Ectodermal cell (in vitro differentiated cells): ENCODE measurements around the gene CHMP1B.

Experiments used
- H3K27ac ChIP-seq: 2 replicates; pipeline ENCODE4 v1.7.0; 2013; ENCODE audit warnings: mild to moderate bottlenecking, low read depth, low read length; ENCODE audit not compliant: insufficient read depth, poor library complexity, severe bottlenecking
- H3K27me3 ChIP-seq: 2 replicates; pipeline ENCODE4 v1.7.0; 2013; ENCODE audit warnings: mild to moderate bottlenecking, low read length; ENCODE audit not compliant: insufficient read depth, control insufficient read depth, poor library complexity, severe bottlenecking
- H3K36me3 ChIP-seq: one replicate; pipeline ENCODE4 v1.7.0; 2013; ENCODE audit warnings: low read length; ENCODE audit not compliant: control insufficient read depth, insufficient read depth
- H3K4me1 ChIP-seq: one replicate; pipeline ENCODE4 v1.7.0; 2013; ENCODE audit warnings: low read length; ENCODE audit not compliant: control insufficient read depth, insufficient read depth
- H3K4me3 ChIP-seq: 2 replicates; pipeline ENCODE4 v1.7.0; 2013; ENCODE audit warnings: low read depth, low read length, control low read depth; ENCODE audit not compliant: insufficient read depth
- H3K9me3 ChIP-seq: 2 replicates; pipeline ENCODE4 v1.7.0; 2013; ENCODE audit warnings: mild to moderate bottlenecking, low read length, moderate library complexity; ENCODE audit not compliant: control insufficient read depth
- WGBS, 2 experiments: methylation state at CpG; one replicate each; pipeline ENCODE4 v1.1.7; 2013; ENCODE audit warnings: missing lambda C conversion rate in 2 of 2; 5-methylcytosine and 5-hydroxymethylcytosine counted together

CHMP1B gene

DNA sequence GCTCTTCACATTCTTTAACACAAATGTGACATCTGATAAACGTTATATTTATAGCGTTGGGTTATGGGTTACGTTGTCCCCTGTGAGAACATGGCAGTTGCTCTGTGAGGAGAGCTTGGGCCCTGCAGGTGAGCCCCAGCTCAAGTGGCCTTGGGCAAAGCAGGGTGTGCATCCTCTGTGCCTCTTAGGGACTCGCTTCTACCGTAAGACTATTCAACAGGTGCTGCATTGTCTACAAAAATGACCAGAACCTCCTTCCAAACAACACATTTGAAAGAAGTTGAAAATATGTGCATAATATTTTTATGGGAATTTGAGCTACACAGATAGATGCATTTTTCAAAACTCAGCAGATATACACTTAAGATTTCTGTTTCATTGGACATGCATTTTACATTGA, 16.4 kb upstream of the CHMP1B start:
- Histone ChIP-seq H3K36me3 (no peaks in the 10 kb centered on the region), H3K9me3 (no peaks in the 10 kb centered on the region), H3K4me1 (no peaks in the 10 kb centered on the region), H3K27me3 (no peaks in the 10 kb centered on the region), H3K27ac (no peak overlapping the region), H3K4me3 (no peak overlapping the region)
- 95 to 99% methylated on average over 4 to 5 of the region's 5 CpGs for WGBS, 2 experiments

DNA sequence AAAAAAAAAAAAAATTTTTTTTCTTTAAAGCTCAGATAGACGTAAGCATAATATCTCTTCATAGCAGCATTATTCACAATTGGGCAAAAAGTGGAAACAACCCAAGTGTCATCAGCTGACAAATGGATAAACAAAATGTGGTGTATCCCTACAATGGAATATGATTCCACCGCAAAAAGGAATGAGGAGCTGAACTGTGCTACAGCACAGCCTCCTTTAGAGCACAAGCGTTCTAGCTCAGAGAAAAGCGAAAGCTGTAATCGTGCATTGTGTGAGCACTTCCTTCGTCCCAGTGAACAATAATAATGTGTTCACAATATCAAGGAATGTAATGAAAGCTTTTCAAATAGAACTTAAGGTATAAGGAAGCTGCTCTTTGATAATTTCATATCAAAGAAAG, 11.7 kb upstream of the CHMP1B start:
- Histone ChIP-seq H3K27me3 (no peaks in the 10 kb centered on the region), H3K9me3 (no peaks in the 10 kb centered on the region), H3K4me1 (peaks cover 6% of the 10 kb centered on the region), H3K4me3 (no peak overlapping the region), H3K36me3 (no peaks in the 10 kb centered on the region), H3K27ac (no peak overlapping the region)
- WGBS, 2 experiments: 94 to 99% methylated on average over 6 of the region's 6 CpGs

DNA sequence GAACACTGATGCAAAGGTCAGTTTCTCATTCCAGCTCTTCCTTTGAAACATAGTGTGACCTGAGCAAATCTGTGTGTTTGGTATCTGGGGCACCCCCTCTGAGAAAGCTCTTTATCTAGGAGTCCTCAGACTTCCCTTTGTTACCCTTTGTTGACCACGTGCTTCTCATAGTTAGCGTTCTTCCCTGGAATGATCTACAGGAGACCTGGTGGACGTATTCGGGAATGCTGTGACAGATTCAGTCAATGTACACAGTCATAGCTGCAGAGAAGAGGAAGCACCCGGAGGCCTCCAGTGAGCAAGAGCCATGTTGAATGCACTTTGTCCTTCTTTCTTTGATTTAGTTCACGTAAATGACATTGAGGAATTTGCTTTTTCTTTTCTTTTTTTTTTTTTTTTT, 10.7 kb upstream of the CHMP1B start:
- no peaks in the 10 kb centered on the region for H3K27me3 ChIP-seq
- peaks cover 6% of the 10 kb centered on the region for H3K4me1 ChIP-seq
- 64 to 69% methylated on average over 6 of the region's 6 CpGs for WGBS, 2 experiments
- H3K9me3 ChIP-seq: no peaks in the 10 kb centered on the region
- no peaks in the 10 kb centered on the region for H3K36me3 ChIP-seq
- no peak overlapping the region for H3K4me3 ChIP-seq
- H3K27ac ChIP-seq: no peak overlapping the region

DNA sequence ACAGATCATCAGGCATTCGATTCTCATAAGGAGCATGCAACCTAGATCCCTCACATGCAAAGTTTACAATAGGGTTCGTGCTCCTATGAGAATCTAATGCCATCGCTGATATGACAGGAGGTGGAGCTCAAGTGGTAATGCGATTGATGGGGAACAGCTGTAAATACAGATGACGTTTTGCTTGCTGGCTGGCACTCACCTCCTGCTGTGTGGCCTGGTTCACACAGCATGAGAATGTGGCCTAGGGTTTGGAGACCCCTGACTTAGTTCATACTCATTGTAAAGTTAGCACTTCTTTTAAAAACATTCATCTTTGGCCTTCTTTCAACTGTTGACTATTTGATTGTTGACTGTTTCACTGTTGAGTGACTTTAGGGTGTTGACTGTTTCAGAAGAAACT, 8.7 kb upstream of the CHMP1B start:
- WGBS, 2 experiments: 80 to 83% methylated on average over 5 of the region's 5 CpGs
- Histone ChIP-seq H3K4me3 (no peak overlapping the region), H3K36me3 (no peaks in the 10 kb centered on the region), H3K27me3 (no peaks in the 10 kb centered on the region), H3K4me1 (peaks cover 6% of the 10 kb centered on the region), H3K27ac (no peak overlapping the region), H3K9me3 (no peaks in the 10 kb centered on the region)

DNA sequence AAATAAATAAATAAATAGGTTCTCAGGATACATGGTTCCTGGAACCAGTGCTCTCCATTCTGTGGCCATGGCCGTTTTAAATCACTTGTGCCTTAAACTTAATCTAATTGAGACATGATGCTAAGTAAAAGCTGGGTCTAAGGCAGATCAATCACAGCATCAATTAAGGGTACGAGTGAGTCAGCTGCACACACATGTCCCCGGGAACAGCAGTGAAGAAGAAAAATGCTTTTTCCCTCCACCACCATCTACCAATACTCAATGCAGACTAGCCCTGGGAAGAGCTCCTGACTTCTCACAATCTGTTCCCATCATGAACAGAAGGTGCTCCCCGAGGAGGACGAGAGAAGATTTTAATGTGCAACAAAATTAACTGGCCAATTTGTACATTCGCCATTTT, 6.8 kb upstream of the CHMP1B start:
- H3K9me3 ChIP-seq: no peaks in the 10 kb centered on the region
- no peak overlapping the region for H3K27ac ChIP-seq
- no peak overlapping the region for H3K4me3 ChIP-seq
- H3K36me3 ChIP-seq: no peaks in the 10 kb centered on the region
- no peaks in the 10 kb centered on the region for H3K27me3 ChIP-seq
- H3K4me1 ChIP-seq: peaks cover 6% of the 10 kb centered on the region
- WGBS, 2 experiments: 98% methylated on average over 5 to 6 of the region's 6 CpGs

DNA sequence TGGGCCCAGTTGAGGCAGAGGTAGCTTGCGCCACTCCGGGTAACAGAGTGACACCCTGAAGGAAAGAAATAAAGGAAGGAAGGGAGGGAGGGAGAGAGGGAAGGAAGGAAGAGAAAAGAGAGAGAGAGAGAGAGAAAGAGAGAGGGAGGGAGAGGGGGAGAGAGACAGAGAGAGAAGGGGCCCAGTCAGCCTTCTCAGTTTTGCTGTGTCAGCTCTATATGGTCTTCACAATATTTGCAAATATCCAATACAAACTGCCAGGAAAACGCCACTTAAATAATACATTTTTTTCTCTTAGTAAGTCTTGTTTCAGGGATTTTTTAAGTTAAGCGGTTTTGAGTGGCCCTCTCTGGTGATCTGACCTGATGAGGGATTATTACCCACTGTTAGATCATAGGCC, 5.6 kb upstream of the CHMP1B start:
- Histone ChIP-seq H3K4me1 (peaks cover 3% of the 10 kb centered on the region), H3K27ac (no peak overlapping the region), H3K4me3 (no peak overlapping the region), H3K9me3 (no peaks in the 10 kb centered on the region), H3K36me3 (no peaks in the 10 kb centered on the region), H3K27me3 (no peaks in the 10 kb centered on the region)
- 87 to 95% methylated on average over 2 to 4 of the region's 4 CpGs for WGBS, 2 experiments

DNA sequence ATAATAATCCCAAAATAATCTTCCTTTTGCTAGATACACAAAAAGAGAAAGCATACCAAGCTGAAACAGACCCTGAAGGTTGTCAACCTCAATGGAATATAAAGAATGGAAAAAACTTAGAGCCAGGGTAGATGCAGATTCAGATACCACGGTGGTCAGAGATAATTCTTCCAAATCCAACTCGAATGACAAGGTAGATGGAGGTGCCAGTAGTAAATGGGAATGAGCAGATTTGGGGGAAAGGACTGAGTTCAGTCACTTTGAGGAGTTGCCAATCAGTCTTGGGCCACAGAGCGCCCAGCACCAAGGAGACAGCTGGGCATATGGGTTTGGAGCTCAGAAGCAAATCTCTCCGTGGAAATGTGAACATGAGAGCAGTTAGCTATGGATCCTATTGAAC, 3.4 kb upstream of the CHMP1B start:
- 94% methylated on average over 4 of the region's 4 CpGs for WGBS, 2 experiments
- H3K27ac ChIP-seq: no peak overlapping the region
- no peaks in the 10 kb centered on the region for H3K9me3 ChIP-seq
- H3K4me3 ChIP-seq: no peak overlapping the region
- H3K27me3 ChIP-seq: no peaks in the 10 kb centered on the region
- H3K4me1 ChIP-seq: no peaks in the 10 kb centered on the region
- H3K36me3 ChIP-seq: no peaks in the 10 kb centered on the region

DNA sequence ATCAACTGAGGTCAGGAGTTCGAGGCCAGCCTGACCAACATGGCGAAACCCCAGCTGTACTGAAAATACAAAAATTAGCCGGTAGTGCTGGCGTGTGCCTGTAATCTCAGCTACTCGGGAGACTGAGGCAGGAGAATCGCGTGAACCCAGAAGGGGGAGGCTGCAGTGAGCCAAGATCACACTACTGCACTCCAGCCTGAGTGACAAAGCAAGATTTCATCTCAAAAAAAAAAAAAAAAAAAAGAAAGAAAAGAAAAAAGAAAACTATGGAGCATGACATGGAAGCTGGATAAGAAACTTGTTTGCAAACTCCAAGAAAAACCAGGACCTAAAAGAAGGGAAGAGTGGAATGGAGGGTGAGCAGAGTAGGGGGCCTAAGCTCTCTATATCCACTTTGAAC, 1.9 kb upstream of the CHMP1B start:
- Histone ChIP-seq H3K4me3 (no peak overlapping the region), H3K4me1 (peaks cover 4% of the 10 kb centered on the region), H3K36me3 (no peaks in the 10 kb centered on the region), H3K9me3 (no peaks in the 10 kb centered on the region), H3K27me3 (no peaks in the 10 kb centered on the region), H3K27ac (no peak overlapping the region)
- WGBS, 2 experiments: 92 to 93% methylated on average over 7 of the region's 7 CpGs

DNA sequence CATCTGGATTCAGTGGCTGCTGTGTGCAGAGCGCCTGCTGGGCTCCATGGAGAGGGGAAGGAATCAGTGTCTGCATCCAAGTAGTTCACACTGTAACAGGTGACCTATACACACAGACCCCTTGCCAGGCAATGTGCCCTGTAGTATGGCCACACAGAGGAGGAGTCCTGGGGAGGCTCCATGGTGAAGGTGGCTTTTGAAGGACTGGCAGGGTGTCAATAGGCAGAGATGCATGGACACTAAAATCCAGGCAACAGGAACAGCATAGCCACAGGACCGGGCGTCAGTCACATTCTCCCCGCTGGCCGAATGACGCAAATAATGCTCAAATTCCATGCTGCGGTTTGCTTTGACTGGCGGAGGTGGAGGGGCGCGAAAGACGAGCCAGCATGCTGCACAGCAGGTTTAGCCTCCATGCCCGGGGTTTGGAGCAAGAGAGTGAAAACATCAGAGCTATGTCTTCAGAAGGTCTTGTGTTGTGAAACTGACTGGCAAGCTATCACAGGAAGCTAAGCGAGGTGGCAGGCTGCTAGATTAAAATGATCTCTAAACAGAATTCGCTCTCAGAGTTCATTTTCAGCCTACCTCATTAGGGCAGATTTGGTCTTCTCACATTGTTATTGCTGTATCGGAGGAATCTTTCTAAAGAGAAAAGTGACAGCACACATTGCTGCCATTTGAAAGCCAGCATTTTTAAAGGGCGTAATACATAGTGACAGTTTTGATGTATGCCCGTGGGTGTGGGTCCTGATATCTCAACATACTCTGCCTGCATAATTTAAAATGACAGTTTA, 1.2 kb upstream of the CHMP1B start:
- Histone ChIP-seq H3K36me3 (no peaks in the 10 kb centered on the region), H3K4me3 (peak overlapping the region; percentile 96), H3K9me3 (no peaks in the 10 kb centered on the region), H3K27me3 (no peaks in the 10 kb centered on the region), H3K4me1 (peaks cover 4% of the 10 kb centered on the region), H3K27ac (no peak overlapping the region)
- 82 to 86% methylated on average over 17 of the region's 17 CpGs for WGBS, 2 experiments

DNA sequence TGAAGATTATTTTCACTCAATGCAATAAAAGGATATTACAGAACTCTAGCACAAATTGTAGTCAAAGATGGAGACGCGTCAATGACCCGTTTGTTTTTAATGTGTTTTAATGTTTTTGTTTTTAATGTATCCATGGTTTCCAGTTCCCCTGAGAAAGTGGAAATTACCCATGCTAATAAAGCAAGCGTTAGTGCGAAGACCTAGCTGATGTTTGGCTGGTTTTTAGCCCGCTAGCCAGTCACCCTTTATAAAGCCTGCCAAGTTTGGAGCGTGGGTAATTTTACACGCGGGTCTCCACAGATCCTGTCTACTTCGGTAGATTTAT, 430 bp upstream of the CHMP1B start:
- peaks cover 4% of the 10 kb centered on the region for H3K4me1 ChIP-seq
- no peaks in the 10 kb centered on the region for H3K27me3 ChIP-seq
- H3K27ac ChIP-seq: peak overlapping the region; percentile 66
- H3K4me3 ChIP-seq: peak overlapping the region; percentile 96
- H3K9me3 ChIP-seq: no peaks in the 10 kb centered on the region
- no peaks in the 10 kb centered on the region for H3K36me3 ChIP-seq
- WGBS, 2 experiments: 24 to 27% methylated on average over 10 of the region's 10 CpGs
